H9 (cell line): ENCODE results near the gene RPL21. TPM values are rescaled to one million over a fixed set of nuclear protein-coding genes. Genes with fewer than 3 reads are reported as not detected.

Experiments
- DNase-seq: peaks from one replicate; pipeline ENCODE4 v3.0.0-alpha.2; 2017
- H2AFZ ChIP-seq: one replicate; pipeline ENCODE4 v1.6.1; 2013; ENCODE audit warnings: mild to moderate bottlenecking, low read length, control low read depth, moderate library complexity
- H2AK5ac ChIP-seq: 2 replicates; pipeline ENCODE4 v1.6.1; 2013; ENCODE audit warnings: low read length, control low read depth, mixed read lengths; ENCODE audit not compliant: insufficient read length
- H2BK120ac ChIP-seq: one replicate; pipeline ENCODE4 v1.6.1; 2013; ENCODE audit warnings: low read depth, mild to moderate bottlenecking, low read length, control low read depth, inconsistent platforms; ENCODE audit not compliant: poor library complexity, severe bottlenecking
- H2BK12ac ChIP-seq: 2 replicates; pipeline ENCODE4 v1.6.1; 2013; ENCODE audit warnings: low read length, control low read depth, mixed read lengths, low read depth; ENCODE audit not compliant: insufficient read length
- H2BK15ac ChIP-seq: 2 replicates; pipeline ENCODE4 v1.6.1; 2013; ENCODE audit warnings: low read depth, low read length, control low read depth
- H2BK20ac ChIP-seq: one replicate; pipeline ENCODE4 v1.6.1; 2013; ENCODE audit warnings: low read depth, mild to moderate bottlenecking, low read length, control low read depth, inconsistent platforms; ENCODE audit not compliant: poor library complexity, severe bottlenecking
- H2BK5ac ChIP-seq: 2 replicates; pipeline ENCODE4 v1.6.1; 2013; ENCODE audit warnings: low read length, control low read depth, mixed read lengths; ENCODE audit not compliant: insufficient read length
- H3K14ac ChIP-seq: 2 replicates; pipeline ENCODE4 v1.6.1; 2013; ENCODE audit warnings: low read length, control low read depth; ENCODE audit not compliant: insufficient read depth
- H3K18ac ChIP-seq: 2 replicates; pipeline ENCODE4 v1.6.1; 2013; ENCODE audit warnings: low read depth, mild to moderate bottlenecking, mixed read lengths, low read length, control low read depth; ENCODE audit not compliant: insufficient read length
- H3K23ac ChIP-seq: 2 replicates; pipeline ENCODE4 v1.6.1; 2013; ENCODE audit warnings: low read length, control low read depth, mixed read lengths, low read depth; ENCODE audit not compliant: insufficient read length
- H3K23me2 ChIP-seq: 2 replicates; pipeline ENCODE4 v1.6.1; 2013; ENCODE audit warnings: low read depth, mild to moderate bottlenecking, mixed read lengths, low read length, control low read depth; ENCODE audit not compliant: insufficient read length, poor library complexity, severe bottlenecking
- H3K27ac ChIP-seq: 2 replicates; pipeline ENCODE4 v1.5.1; 2013; ENCODE audit warnings: low read length, control low read depth, mixed read lengths, low read depth; ENCODE audit not compliant: insufficient read length
- H3K27me3 ChIP-seq: 2 replicates; pipeline ENCODE4 v1.6.1; 2013; ENCODE audit warnings: low read length, control low read depth, inconsistent platforms; ENCODE audit not compliant: insufficient read depth
- H3K4ac ChIP-seq: 2 replicates; pipeline ENCODE4 v1.6.1; 2013; ENCODE audit warnings: low read depth, mild to moderate bottlenecking, control low read depth, inconsistent platforms, low read length, moderate library complexity
- H3K4me1 ChIP-seq: 2 replicates; pipeline ENCODE4 v1.6.1; 2013; ENCODE audit warnings: low read length, control low read depth, inconsistent platforms; ENCODE audit not compliant: insufficient read depth
- H3K4me2 ChIP-seq: 2 replicates; pipeline ENCODE4 v1.6.1; 2013; ENCODE audit warnings: low read length, control low read depth, mixed read lengths; ENCODE audit not compliant: insufficient read length, insufficient read depth
- H3K56ac ChIP-seq: 2 replicates; pipeline ENCODE4 v1.6.1; 2013; ENCODE audit warnings: low read depth, mild to moderate bottlenecking, mixed read lengths, low read length, control low read depth; ENCODE audit not compliant: insufficient read length
- H3K79me1 ChIP-seq: 2 replicates; pipeline ENCODE4 v1.6.1; 2013; ENCODE audit warnings: low read depth, mild to moderate bottlenecking, moderate library complexity, low read length, control low read depth, inconsistent platforms; ENCODE audit not compliant: insufficient read depth, poor library complexity, severe bottlenecking
- H3K79me2 ChIP-seq: 2 replicates; pipeline ENCODE4 v1.6.1; 2013; ENCODE audit warnings: low read length, control low read depth, inconsistent platforms; ENCODE audit not compliant: insufficient read depth
- H3K9ac ChIP-seq: 2 replicates; pipeline ENCODE4 v1.6.1; 2013; ENCODE audit warnings: low read length, control low read depth, mixed read lengths; ENCODE audit not compliant: insufficient read length; ENCODE audit errors: extremely low read depth
- H3K9me3 ChIP-seq: one replicate; pipeline ENCODE4 v1.6.1; 2013; ENCODE audit warnings: low read depth, low read length, inconsistent platforms; ENCODE audit not compliant: control insufficient read depth
- H3T11ph ChIP-seq: one replicate; pipeline ENCODE4 v1.6.1; 2013; ENCODE audit warnings: mild to moderate bottlenecking, low read length, control low read depth, inconsistent platforms
- H4K20me1 ChIP-seq: one replicate; pipeline ENCODE4 v1.6.1; 2013; ENCODE audit not compliant: control insufficient read depth, insufficient read length, insufficient read depth
- H4K5ac ChIP-seq: 2 replicates; pipeline ENCODE4 v1.6.1; 2013; ENCODE audit warnings: low read depth, mild to moderate bottlenecking, mixed read lengths, low read length, control low read depth; ENCODE audit not compliant: insufficient read length
- H4K8ac ChIP-seq: replicated peaks from 2 replicates; pipeline ENCODE4 v1.6.1; 2013; ENCODE audit warnings: low read length, control low read depth, mixed read lengths, low read depth; ENCODE audit not compliant: insufficient read length
- H4K91ac ChIP-seq: 2 replicates; pipeline ENCODE4 v1.6.1; 2013; ENCODE audit warnings: low read depth, mild to moderate bottlenecking, moderate library complexity, mixed read lengths, low read length, control low read depth; ENCODE audit not compliant: insufficient read length
- H3K27ac Mint-ChIP-seq, 3 experiments: 2 replicates in 2 of 3; 3 replicates in 1 of 3; pipeline ENCODE4 v1.8.0; 2020 to 2021; ENCODE audit warnings: mixed read lengths in 3 of 3, mild to moderate bottlenecking in 1 of 3, moderate library complexity in 1 of 3
- H3K27me3 Mint-ChIP-seq: 2 replicates; pipeline ENCODE4 v1.8.0; 2021; ENCODE audit warnings: low read depth, mild to moderate bottlenecking, moderate library complexity, mixed read lengths
- H3K36me3 Mint-ChIP-seq, 3 experiments: 2 replicates in 2 of 3; 3 replicates in 1 of 3; pipeline ENCODE4 v1.8.0; 2020 to 2021; ENCODE audit warnings: low read depth in 3 of 3, mixed read lengths in 3 of 3; ENCODE audit not compliant: insufficient read depth in 1 of 3
- H3K4me1 Mint-ChIP-seq, 2 experiments: 2 replicates each; pipeline ENCODE4 v1.8.0; 2020; ENCODE audit warnings: mixed read lengths in 2 of 2
- H3K4me3 Mint-ChIP-seq, 2 experiments: 2 replicates in 1 of 2; 3 replicates in 1 of 2; pipeline ENCODE4 v1.8.0; 2020 to 2021; ENCODE audit warnings: mild to moderate bottlenecking in 2 of 2, mixed read lengths in 2 of 2, moderate library complexity in 1 of 2
- H3K9me3 Mint-ChIP-seq, 2 experiments: 2 replicates in 1 of 2; 3 replicates in 1 of 2; pipeline ENCODE4 v1.8.0; 2020; ENCODE audit warnings: mild to moderate bottlenecking in 2 of 2, mixed read lengths in 2 of 2, moderate library complexity in 1 of 2
- WGBS: extraction: QIAGEN DNeasy Blood & Tissue Kit; methylation state at CpG from one replicate; pipeline ENCODE4 v1.1.7; 2013; ENCODE audit warnings: missing lambda C conversion rate, low lambda C conversion rate, mixed read lengths; ENCODE audit not compliant: insufficient read length; ENCODE audit errors: extremely low coverage; 5-methylcytosine and 5-hydroxymethylcytosine counted together
- total RNA-seq: library from RNA; stranded (reverse); gene quantifications from 2 replicates; pipeline ENCODE4 v1.2.1, GENCODE V29; 2021
- TF ChIP-seq, protein P1 (sequence below): fragments of 200-600 bp; sonication (generic); conservative IDR thresholded peaks from 3 replicates; pipeline ENCODE4 v1.8.0; 2021; ENCODE audit warnings: antibody characterized with exemption, mild to moderate bottlenecking

The RPL21 gene
- total RNA-seq, 1 experiment from 2014 or later = 1,099 TPM

DNA sequence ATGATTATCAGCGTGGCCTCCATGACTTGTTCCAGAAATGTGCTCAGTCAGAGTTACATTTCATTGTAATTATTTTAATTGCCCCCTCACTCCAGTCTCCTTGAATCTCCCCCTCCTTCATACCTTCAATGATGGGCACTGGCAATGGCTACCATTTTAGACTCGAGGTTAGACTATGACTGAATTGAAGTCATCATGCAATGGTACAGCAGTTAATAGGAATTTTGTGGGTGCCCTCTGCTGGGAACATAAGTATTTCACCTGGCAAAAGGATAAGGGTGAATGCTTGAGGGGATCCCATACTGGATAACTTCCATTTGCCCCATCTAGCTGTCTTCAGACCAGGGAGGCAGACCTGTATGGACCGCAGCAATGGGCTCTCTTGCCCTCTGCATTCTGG, 47.5 kb upstream of the RPL21 start:
- Histone ChIP-seq H2BK20ac (no peak overlapping the region), H4K5ac (no peak overlapping the region), H2BK15ac (no peak overlapping the region), H4K91ac (no peak overlapping the region), H2AK5ac (no peak overlapping the region), H3K9ac (no peak overlapping the region), H3K9me3 (no peaks in the 10 kb centered on the region), H3K27ac (no peak overlapping the region), H3K4me1 (no peaks in the 10 kb centered on the region), H3K4ac (no peak overlapping the region), H3K14ac (no peak overlapping the region), H4K20me1 (no peaks in the 10 kb centered on the region), H3K79me1 (no peaks in the 10 kb centered on the region), H2AFZ (no peak overlapping the region), H3K56ac (no peak overlapping the region), H2BK120ac (no peak overlapping the region), H3K23ac (no peak overlapping the region), H2BK5ac (no peak overlapping the region), H3K23me2 (no peaks in the 10 kb centered on the region), H3K4me2 (no peak overlapping the region), H3K18ac (no peak overlapping the region), H3T11ph (no peak overlapping the region), H4K8ac (no peak overlapping the region), H3K79me2 (no peaks in the 10 kb centered on the region), H3K27me3 (no peaks in the 10 kb centered on the region), H2BK12ac (no peak overlapping the region)
- Mint-ChIP-seq H3K27ac (no peak overlapping the region; a peak in 1 of 7 replicates), H3K27me3 (no peaks in the 10 kb centered on the region), H3K4me1 (peaks cover 5 to 13% of the 10 kb centered on the region in 2 experiments; a peak in 3 of 4 replicates), H3K9me3 (no peaks in the 10 kb centered on the region), H3K4me3 (no peak overlapping the region), H3K36me3 (no peaks in the 10 kb centered on the region)
- no CpG with 5 or more reads among the region's 3 CpGs for WGBS
- TF ChIP-seq, protein P1, sequence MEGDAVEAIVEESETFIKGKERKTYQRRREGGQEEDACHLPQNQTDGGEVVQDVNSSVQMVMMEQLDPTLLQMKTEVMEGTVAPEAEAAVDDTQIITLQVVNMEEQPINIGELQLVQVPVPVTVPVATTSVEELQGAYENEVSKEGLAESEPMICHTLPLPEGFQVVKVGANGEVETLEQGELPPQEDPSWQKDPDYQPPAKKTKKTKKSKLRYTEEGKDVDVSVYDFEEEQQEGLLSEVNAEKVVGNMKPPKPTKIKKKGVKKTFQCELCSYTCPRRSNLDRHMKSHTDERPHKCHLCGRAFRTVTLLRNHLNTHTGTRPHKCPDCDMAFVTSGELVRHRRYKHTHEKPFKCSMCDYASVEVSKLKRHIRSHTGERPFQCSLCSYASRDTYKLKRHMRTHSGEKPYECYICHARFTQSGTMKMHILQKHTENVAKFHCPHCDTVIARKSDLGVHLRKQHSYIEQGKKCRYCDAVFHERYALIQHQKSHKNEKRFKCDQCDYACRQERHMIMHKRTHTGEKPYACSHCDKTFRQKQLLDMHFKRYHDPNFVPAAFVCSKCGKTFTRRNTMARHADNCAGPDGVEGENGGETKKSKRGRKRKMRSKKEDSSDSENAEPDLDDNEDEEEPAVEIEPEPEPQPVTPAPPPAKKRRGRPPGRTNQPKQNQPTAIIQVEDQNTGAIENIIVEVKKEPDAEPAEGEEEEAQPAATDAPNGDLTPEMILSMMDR = no peak; the same call in 2 of the 3 replicates
- DNase-seq = no peak
